Occipital lobe (tissue), 2 donors: ENCODE results near the gene SLC25A51. TPM values are rescaled to one million over a fixed set of nuclear protein-coding genes. Genes with fewer than 3 reads are reported as not detected.

ENCODE experiments used
- DNase-seq: peaks from one replicate; lab custom pipeline; 2025; lab: John Stamatoyannopoulos, UW
- total RNA-seq: library from RNA; depleted of rRNA; stranded (reverse); fragments of >200 nt; gene quantifications from one replicate; pipeline ENCODE4 v1.2.3, GENCODE V29; 2014

Gene SLC25A51
- total RNA-seq, 1 donor from 2014 or later = 121 TPM

GRCh38 chr9:37937366-37937765 lies 33.4 kb upstream of the SLC25A51 start:
- no peak for DNase-seq

DNA sequence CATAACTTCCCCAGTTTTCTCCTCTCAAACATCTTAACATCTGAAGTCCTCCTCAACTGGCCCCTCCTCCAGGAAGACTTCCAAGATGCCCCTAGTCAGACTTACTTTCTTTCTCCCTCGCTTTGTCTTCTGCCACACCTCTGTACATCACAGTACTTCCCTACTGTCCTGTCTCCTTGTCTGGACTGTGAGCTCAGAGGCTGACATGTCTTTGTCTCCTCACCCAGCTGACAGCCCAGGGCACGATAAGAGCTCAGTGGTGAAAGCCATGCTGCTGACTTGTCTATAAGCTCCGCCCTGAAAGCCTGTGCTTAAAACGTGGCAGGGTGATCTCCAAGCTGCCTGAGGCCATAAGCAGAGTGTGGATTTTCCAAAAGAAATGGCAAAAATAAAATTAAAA lies 33.0 kb upstream of the SLC25A51 start:
- no peak for DNase-seq

- no peak for DNase-seq
Observed at GRCh38 chr9:37936376-37936775, 32.4 kb upstream of the SLC25A51 start.

- DNase-seq = no peak
Observed at GRCh38 chr9:37935096-37935495, 31.2 kb upstream of the SLC25A51 start.

DNA sequence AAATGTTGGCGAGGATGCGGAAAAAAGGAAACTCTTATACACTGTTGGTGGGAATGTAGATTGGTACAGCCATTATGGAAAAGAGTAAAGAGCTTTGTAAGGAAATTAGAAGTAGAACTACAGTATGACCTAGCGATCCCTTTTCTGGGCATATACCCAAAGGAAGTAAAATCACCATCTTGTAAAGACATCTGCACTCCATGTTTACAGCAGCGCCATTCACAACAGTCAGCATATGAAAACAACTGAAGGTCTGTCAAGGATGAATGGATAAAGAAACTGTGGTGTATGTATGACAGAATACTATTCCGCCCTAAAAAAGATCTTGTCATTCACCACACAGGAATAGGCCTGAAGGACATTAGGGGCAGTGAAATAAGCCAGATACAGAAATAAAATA lies 27.7 kb upstream of the SLC25A51 start:
- no peak for DNase-seq

- DNase-seq = no peak
Observed at GRCh38 chr9:37929441-37929895, 25.5 kb upstream of the SLC25A51 start.

GRCh38 chr9:37928552-37929430 lies 24.9 kb upstream of the SLC25A51 start:
- no peak for DNase-seq

- no peak for DNase-seq
Observed at GRCh38 chr9:37927601-37928551, 23.9 kb upstream of the SLC25A51 start.

DNA sequence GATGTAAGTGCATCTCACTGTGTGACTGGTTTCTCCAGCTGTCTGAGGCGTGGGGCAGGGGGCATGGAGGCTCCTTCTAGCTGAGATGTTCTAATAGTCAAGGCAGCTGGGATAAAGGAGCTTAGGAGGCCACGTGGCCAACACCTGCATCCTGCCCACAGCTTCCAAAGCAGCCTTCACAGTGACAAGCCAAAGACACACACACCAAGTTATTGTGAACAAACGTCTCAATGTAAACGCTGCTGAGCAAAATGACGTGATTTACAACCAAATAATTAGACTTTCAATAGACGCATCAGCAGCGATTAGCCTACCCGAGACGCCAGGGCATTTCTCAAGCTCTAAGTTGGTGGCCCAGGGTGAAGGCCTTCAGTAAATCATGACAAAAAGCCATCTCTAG lies 23.2 kb upstream of the SLC25A51 start:
- DNase-seq = no peak

- no peak for DNase-seq
Observed at GRCh38 chr9:37926737-37927118, 22.8 kb upstream of the SLC25A51 start.

- no peak for DNase-seq
Observed at GRCh38 chr9:37925786-37926736, 22.1 kb upstream of the SLC25A51 start.

- DNase-seq = no peak
Observed at GRCh38 chr9:37925006-37925405, 21.1 kb upstream of the SLC25A51 start.

GRCh38 chr9:37924538-37924937 lies 20.6 kb upstream of the SLC25A51 start:
- DNase-seq = no peak

DNA sequence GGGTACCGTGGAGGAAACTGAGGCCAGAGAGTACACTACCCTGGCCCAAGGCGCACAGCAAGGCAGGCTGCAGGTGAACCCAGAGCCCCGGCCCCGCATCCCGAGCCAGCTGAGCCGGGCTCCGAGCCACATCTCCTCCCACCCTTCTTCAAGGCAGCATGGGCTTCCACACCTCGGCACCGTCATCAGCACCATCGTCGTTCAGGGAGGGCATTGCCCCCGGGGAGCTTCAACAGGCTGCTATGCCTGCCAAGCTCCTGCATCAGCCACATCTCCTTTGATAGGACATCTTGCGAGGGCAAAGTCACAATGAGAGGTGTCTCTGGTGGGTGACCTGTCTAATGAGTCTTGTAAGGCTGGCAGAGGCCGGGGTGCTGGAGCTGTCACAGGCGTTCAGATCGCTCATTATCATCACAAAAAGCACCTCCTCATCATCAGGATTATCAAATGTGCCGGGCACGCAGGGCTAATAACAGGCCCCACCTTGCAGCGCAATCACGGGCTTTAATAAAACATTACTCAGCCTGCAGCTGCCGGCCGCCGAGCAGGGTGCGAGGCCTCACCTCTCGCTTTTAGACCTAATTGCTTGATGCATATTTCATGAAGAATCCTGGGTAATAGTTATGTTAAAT lies 20.0 kb upstream of the SLC25A51 start:
- no peak for DNase-seq

- no peak for DNase-seq
Observed at GRCh38 chr9:37923118-37923795, 19.3 kb upstream of the SLC25A51 start.

- DNase-seq = no peak
Observed at GRCh38 chr9:37922363-37923117, 18.6 kb upstream of the SLC25A51 start.

DNA sequence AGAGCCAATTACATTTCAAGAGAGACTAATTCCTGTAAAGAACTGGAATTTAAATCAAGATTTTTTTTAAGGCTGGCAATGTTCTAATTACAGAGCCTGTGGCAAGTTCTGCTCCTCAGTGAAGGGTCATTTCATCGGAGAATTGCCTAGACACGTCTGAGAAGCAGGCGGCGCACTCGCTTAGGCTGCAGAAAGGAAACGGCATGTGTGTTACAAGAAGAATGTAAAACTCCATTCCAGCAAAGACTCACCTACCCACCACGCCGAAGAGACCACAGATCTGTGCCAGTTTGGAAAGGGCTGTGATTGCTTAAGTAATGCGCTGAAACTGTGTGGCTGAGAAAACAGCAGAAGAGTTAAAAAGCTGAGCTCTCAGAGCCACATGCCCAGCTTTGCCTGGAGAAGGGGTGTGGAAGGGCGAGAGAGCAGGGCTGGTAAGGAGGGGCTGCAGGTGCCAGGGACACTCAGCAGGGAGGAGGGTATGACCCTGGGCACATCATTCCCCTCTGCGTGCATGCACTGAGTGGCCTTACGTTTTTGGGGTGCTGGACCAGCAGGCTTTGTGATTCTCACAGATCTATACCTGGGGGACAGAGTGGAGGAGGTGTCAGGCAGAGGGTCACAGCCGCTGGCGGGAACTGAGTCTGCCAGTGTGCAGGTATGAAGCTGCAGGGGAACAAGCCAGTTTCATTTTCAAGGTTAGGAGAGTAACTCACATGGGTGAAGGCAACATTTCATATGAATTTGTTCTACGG lies 17.8 kb upstream of the SLC25A51 start:
- DNase-seq = no peak

DNA sequence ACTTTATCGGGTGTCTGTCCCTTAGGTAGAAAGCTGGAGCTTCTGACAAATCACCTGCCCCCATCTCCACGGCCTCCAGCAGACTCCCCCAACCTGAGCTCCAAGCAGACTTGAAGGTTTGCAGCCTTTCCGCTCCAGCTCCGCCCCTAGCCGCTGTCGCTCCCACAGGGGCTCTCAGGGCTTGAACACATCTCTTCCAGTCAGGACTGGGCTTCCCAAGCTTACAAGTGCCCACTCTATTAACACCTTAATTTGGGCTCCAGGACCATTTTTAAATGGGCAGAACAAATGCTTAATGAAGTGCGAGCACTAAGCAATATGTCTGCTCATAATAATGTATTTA lies 17.2 kb upstream of the SLC25A51 start:
- no peak for DNase-seq
